GM12878 (cell line): ENCODE results near the gene ABCD2. TPM values are rescaled to one million over a fixed set of nuclear protein-coding genes. Genes with fewer than 3 reads are reported as not detected.

Source experiments
- ATAC-seq: fragments of 200-7000 bp; cut with Tn5 transposase; 3 replicates; pipeline ENCODE4 v1.9.1; 2020; ENCODE audit warnings: mild to moderate bottlenecking, moderate library complexity
- BruUV-seq: library from RNA; stranded (reverse); fragments of 400-500 nt; replicated peaks from 2 replicates; lab custom pipeline; 2021; lab: Mats Ljungman, UMichigan
- CTCF ChIA-PET: fragments of 300-600 bp; sonication (Branson Sonifier 250); formaldehyde crosslinking; extraction: SDS; loops from one replicate; lab custom pipeline; 2021; ENCODE audit warnings: inconsistent platforms; lab: Yijun Ruan, JAX
- POLR2A ChIA-PET: fragments of 350-600 bp; formaldehyde crosslinking; extraction: SDS; loops from one replicate; lab custom pipeline; 2021; ENCODE audit warnings: inconsistent platforms; lab: Charles Lee
- RAD21 ChIA-PET: fragments of 300-600 bp; sonication (Branson Sonifier 250); formaldehyde crosslinking; loops from one replicate; lab custom pipeline; 2023; ENCODE audit warnings: antibody characterized with exemption; ENCODE audit not compliant: unreplicated experiment; lab: Charles Lee
- SMC1A ChIA-PET: fragments of 300-600 bp; sonication (Branson Sonifier 250); formaldehyde crosslinking; loops from one replicate; lab custom pipeline; 2023; ENCODE audit not compliant: unreplicated experiment, uncharacterized antibody; lab: Charles Lee
- DNase-seq: peaks from one replicate; pipeline ENCODE4 v3.0.0-alpha.2; 2011; ENCODE audit warnings: low read depth, low spot score
- FAIRE-seq: peaks from 3 replicates; lab custom pipeline; 2011; peaks lifted over from hg19 to GRCh38; lab: Jason Lieb, UNC
- H2AFZ ChIP-seq: 2 replicates; pipeline ENCODE4 v1.6.0; 2011; ENCODE audit warnings: low read depth, low read length, control low read depth; ENCODE audit not compliant: control insufficient read depth
- H3K27ac ChIP-seq: 2 replicates; pipeline ENCODE4 v1.5.1; 2011; ENCODE audit warnings: control low read depth; ENCODE audit not compliant: control insufficient read depth, insufficient read depth
- H3K27me3 ChIP-seq, 2 experiments: replicated peaks in 1 of 2; 2 replicates each; pipeline versions ENCODE4 v1.6.0 to v1.6.1; 2011; ENCODE audit warnings: low read length in 1 of 2; ENCODE audit not compliant: control insufficient read depth in 2 of 2, insufficient read depth in 2 of 2
- H3K36me3 ChIP-seq, 2 experiments: 2 replicates each; pipeline ENCODE4 v1.5.1; 2011; ENCODE audit warnings: low read length in 1 of 2; ENCODE audit not compliant: control insufficient read depth in 2 of 2, insufficient read depth in 2 of 2
- H3K4me1 ChIP-seq: 2 replicates; pipeline ENCODE4 v1.6.1; 2011; ENCODE audit warnings: mild to moderate bottlenecking, low read length, moderate library complexity, mixed read lengths; ENCODE audit not compliant: control insufficient read depth, insufficient read depth
- H3K4me2 ChIP-seq: 2 replicates; pipeline ENCODE4 v1.6.0; 2011; ENCODE audit warnings: control low read depth; ENCODE audit not compliant: control insufficient read depth, insufficient read depth
- H3K4me3 ChIP-seq: fragments of 200-600 bp; sonication (generic); 2 replicates; pipeline ENCODE4 v1.5.1; 2016
- H3K79me2 ChIP-seq: 2 replicates; pipeline ENCODE4 v1.6.0; 2011; ENCODE audit warnings: low read length; ENCODE audit not compliant: control insufficient read depth, insufficient read depth
- H3K9ac ChIP-seq: 2 replicates; pipeline ENCODE4 v1.8.0; 2011; ENCODE audit warnings: low read length, control low read depth, mixed read lengths; ENCODE audit not compliant: control insufficient read depth, insufficient read depth
- H3K9me3 ChIP-seq: replicated peaks from 3 replicates; pipeline ENCODE4 v1.5.1; 2011; ENCODE audit warnings: mild to moderate bottlenecking, low read length; ENCODE audit not compliant: control insufficient read depth, insufficient read depth
- H4K20me1 ChIP-seq: 2 replicates; pipeline ENCODE4 v1.6.0; 2011; ENCODE audit not compliant: control insufficient read depth, insufficient read depth
- BCL11A ChIP-seq: IDR thresholded peaks from 2 replicates; pipeline ENCODE4 v1.6.1; 2011; ENCODE audit warnings: low read depth, low read length
- EP300 ChIP-seq, 2 experiments: fragments of 150-350 bp in 1 of 2; IDR thresholded peaks; 2 replicates each; pipeline ENCODE4 v1.6.1; 2011 to 2012; ENCODE audit warnings: low read depth in 2 of 2, low read length in 2 of 2, borderline replicate concordance in 1 of 2, improper control_type of control experiment in 1 of 2, inconsistent platforms in 1 of 2; ENCODE audit not compliant: control insufficient read depth in 1 of 2
- REST ChIP-seq: IDR thresholded peaks from 2 replicates; pipeline ENCODE4 v1.6.1; 2012; ENCODE audit warnings: mild to moderate bottlenecking, low read depth, low read length
- WGBS: methylation state at CpG from one replicate; pipeline ENCODE4 v1.1.6; 2016; ENCODE audit warnings: low lambda C conversion rate; ENCODE audit not compliant: insufficient replicate concordance, insufficient coverage; ENCODE audit errors: missing lambda C conversion rate; 5-methylcytosine and 5-hydroxymethylcytosine counted together
- in situ Hi-C: fragments of 300-500 bp; cut with MboI; formaldehyde crosslinking; loops from 9 replicates; pipeline ENCODE4 v1.14.3; 2018; ENCODE audit warnings: mixed read lengths
- intact Hi-C: fragments of 100-400 bp; cut with micrococcal nuclease; formaldehyde crosslinking; loops from one replicate; pipeline ENCODE4 v1.14.2; 2022; ENCODE audit not compliant: unreplicated experiment
- polyA plus RNA-seq, 11 experiments: library from polyadenylated mRNA; depleted of rRNA in 4 of 11; unstranded in 6 of 11; stranded (reverse) in 5 of 11; fragments of >200 nt; fragmentation: Nextera tagmentation in 4 of 11; fragmentation: Illumina TruSeq in 1 of 11; extraction: Ambion mirVana in 4 of 11; extraction: Trizol in 1 of 11; gene quantifications; 1 replicate in 1 of 11; 2 replicates in 10 of 11; pipeline versions ENCODE4 v1.2.1 to v1.2.3, GENCODE V29; 2011 to 2016; ENCODE audit warnings: inconsistent platforms in 2 of 11, missing spikeins in 2 of 11, low read depth in 1 of 11
- total RNA-seq, 4 experiments: library from RNA; depleted of rRNA in 3 of 4; stranded (reverse); fragments of >200 nt in 3 of 4; fragmentation: Illumina TruSeq in 1 of 4; extraction: Trizol in 1 of 4; gene quantifications; 2 replicates each; pipeline versions ENCODE4 v1.2.1 to v1.2.3, GENCODE V29; 2013 to 2021

Gene ABCD2
- total and polyA plus RNA-seq, 10 of the 15 experiments (the other 5 are each of a cell fraction or from before 2014, with no cell fraction given), result 4.4 to 16.2 (median 7.5) TPM

- TF ChIP-seq REST, result no peak
- TF ChIP-seq, all 136 proteins: peak for 0
Measured at GRCh38 chr12:39610436-39611025, 9.1 kb downstream of the ABCD2 start (continued).

- Histone ChIP-seq H3K27ac (no peak overlapping the region), H4K20me1 (no peaks in the 10 kb centered on the region), H3K36me3 (peaks cover 0 to 5% of the 10 kb centered on the region in 2 experiments; a peak in 1 of 4 replicates), H3K9ac (no peak overlapping the region), H3K9me3 (no peaks in the 10 kb centered on the region; the same call in 2 of the 3 replicates), H3K4me2 (no peak overlapping the region), H2AFZ (no peak overlapping the region), H3K4me1 (no peaks in the 10 kb centered on the region), H3K79me2 (peaks cover 25% of the 10 kb centered on the region), H3K27me3 (no peaks in the 10 kb centered on the region), H3K4me3 (no peak overlapping the region)
- RAD21 ChIA-PET, result interaction anchor here (0.7 to 4.4 kb wide), 2 partner anchors 14 to 77 kb away, joined by 3 to 30 read pairs; partner anchors contain the start of gene ABCD2
- DNase-seq (no peak), ATAC-seq (no peak), FAIRE-seq (no peak)
- intact Hi-C loops (no loop called here), in situ Hi-C loops (loop anchor here (25.0 kb wide), 3 partner anchors 505 to 820 kb away; partner anchors contain the start of gene SLC2A13)
- BruUV-seq, result no TSS peak
- CTCF ChIA-PET, result interaction anchor here (0.9 to 3.5 kb wide), 4 partner anchors 14 to 264 kb away, joined by 3 to 19 read pairs (median 6); partner anchors contain the start of gene ABCD2
- SMC1A ChIA-PET, result interaction anchor here (1.0 to 10.6 kb wide), 6 partner anchors 9 to 81 kb away, joined by 3 to 101 read pairs (median 4); partner anchors contain the start of gene ABCD2
- TF ChIP-seq BCL11A (no peak), EP300 (IDR thresholded peaks at IDR 0.05; ENCODE audit: borderline replicate concordance in 1 of 2, control insufficient read depth in 1 of 2, low read depth in 2 of 2, low read length in 2 of 2) (no peak)
- POLR2A ChIA-PET, result interaction anchor here (1.6 to 1.9 kb wide), 2 partner anchors 13 to 16 kb away, joined by 4 to 6 read pairs; partner anchors contain the start of gene ABCD2
- 97% methylated on average over 4 of the region's 4 CpGs for WGBS
Measured at GRCh38 chr12:39606712-39607423, 12.7 kb downstream of the ABCD2 start.
